Measurements from ENCODE around the gene CAVIN3. TPM values are rescaled to one million over a fixed set of nuclear protein-coding genes. Genes with fewer than 3 reads are reported as not detected.

Gene CAVIN3
- total RNA-seq, 1 experiment from 2014 or later: 59.5 TPM

DNA sequence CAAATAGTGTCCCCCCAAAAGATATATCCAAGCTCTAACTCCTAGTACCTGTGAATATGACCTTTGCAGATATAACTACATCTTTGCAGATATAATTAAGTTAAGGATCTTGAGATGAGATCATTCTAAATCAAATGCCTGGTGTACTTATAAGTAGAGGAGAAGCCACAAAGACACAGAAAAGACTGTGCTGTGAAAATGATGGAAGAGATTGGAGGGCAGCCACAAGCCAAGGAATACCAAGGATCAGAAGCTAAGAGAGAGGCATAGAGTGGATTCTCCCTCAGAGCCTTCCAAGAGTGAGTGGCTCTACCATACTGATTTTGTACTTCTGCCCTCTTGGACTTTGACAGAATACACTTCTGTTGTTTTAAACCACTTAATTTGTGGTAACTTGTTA lies 7.5 kb upstream of the CAVIN3 start:
- no peak for DNase-seq (ENCODE audit: low spot score)
- in situ Hi-C loops (cut with HindIII; ENCODE audit: low sequenced_read_pairs): no loop called here

DNA sequence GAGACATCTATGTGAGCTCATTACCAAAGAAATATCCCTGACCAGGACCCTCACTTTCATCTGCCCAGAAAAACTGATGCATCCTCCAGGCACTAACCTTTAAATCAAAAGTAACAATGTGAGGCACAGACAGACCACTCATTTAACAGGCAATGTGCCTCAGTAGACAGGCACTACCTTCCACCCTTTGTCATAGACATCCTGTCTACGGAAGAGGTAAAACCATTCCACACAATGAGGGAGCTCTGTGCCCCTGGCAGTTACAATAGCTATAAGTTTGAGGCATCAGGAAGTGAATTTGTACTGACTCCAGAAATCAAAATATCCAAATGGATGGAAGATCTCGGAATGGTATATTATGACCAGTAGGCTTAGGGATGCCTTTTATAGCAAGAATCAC lies 6.7 kb upstream of the CAVIN3 start:
- DNase-seq (ENCODE audit: low spot score): no peak
- in situ Hi-C loops (cut with HindIII; ENCODE audit: low sequenced_read_pairs): no loop called here

DNA sequence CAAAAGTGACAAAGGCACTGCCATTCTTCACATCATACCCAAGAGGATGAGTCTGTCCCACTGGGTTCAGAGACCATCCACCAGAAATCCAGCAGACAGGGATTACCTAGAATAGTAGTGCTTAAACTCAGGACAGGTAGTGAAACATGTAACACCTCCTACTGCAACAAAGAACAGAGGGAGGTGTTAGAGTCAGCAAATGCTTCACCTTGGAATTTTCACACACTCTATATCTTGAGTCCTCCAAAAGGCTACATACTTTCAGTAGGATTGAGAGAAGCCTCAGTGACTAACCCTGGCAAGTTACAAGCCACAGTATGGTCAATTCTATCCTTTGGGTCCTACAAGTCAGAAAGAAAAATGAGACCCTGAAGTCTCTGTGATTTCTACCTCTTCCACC lies 6.0 kb upstream of the CAVIN3 start:
- no peak for DNase-seq (ENCODE audit: low spot score)
- in situ Hi-C loops (cut with HindIII; ENCODE audit: low sequenced_read_pairs): no loop called here

DNA sequence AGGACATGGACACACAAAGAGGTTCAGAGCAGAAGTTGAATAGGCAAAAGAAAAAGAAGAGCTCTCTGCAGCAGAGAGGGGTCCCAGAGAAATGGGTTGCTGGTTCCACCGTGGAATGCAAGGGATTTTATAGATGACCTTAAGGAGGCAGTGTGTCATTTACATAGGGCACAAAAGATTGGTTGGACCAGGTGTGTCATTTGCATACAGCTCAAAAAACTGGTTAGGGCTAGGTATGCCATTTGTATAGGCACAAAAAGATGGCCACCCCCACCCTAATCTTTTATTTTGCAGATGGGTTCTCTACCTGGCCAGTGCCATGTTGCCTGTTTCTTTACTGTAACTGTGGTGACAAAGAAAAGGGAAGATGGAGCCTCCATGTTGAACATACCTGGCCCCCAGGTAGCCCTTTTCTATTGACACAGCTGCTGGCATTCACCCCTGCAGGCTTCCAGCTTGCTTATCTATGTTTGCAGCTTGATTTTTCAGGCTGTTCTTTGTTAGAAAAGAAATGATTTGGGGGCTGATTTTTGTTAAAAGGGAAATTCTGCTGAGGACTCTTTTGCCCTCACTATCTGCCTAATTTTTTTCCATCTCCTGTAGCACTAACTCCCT lies 3.1 kb upstream of the CAVIN3 start:
- in situ Hi-C loops (cut with HindIII; ENCODE audit: low sequenced_read_pairs): no loop called here
- no peak for DNase-seq (ENCODE audit: low spot score)

DNA sequence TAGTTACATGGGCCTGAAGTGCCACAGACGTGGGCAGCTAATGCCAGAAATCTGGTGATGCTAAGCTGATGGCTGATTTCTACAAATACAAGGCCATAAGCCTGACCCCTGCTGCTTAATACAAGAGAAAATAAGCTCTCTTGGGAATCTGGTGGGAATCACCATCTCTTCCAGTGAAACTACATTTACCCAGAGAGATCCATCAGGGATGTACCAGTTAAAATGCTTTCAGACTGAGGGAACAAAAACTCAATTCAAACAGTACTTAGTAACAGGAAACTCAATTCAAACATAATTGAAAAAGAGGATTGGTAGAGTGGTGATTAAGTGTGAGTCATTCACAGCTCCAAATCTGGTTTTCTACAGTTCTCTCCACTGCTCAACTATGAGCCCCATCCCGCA lies 1.7 kb upstream of the CAVIN3 start:
- no peak for DNase-seq (ENCODE audit: low spot score)
- in situ Hi-C loops (cut with HindIII; ENCODE audit: low sequenced_read_pairs): no loop called here

DNA sequence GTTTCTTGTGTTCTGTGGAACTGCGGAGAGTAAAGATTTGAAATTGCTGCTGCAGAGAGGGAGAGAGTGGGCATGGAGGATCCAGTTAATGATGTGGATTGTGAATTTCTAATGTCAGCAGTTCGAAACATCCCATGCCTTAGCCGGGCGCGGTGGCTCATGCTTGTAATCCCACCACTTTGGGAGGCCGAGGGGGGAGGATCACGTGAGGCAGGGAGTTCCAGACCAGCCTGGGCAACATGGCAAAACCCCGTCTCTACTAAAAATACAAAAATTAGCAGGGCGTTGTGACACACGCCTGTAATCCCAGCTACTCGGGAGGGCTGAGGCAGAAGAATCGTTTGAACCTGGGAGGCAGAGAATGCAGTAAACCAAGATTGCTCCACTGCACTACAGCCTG lies 1.1 kb upstream of the CAVIN3 start:
- in situ Hi-C loops (cut with HindIII; ENCODE audit: low sequenced_read_pairs): no loop called here
- no peak for DNase-seq (ENCODE audit: low spot score)

DNA sequence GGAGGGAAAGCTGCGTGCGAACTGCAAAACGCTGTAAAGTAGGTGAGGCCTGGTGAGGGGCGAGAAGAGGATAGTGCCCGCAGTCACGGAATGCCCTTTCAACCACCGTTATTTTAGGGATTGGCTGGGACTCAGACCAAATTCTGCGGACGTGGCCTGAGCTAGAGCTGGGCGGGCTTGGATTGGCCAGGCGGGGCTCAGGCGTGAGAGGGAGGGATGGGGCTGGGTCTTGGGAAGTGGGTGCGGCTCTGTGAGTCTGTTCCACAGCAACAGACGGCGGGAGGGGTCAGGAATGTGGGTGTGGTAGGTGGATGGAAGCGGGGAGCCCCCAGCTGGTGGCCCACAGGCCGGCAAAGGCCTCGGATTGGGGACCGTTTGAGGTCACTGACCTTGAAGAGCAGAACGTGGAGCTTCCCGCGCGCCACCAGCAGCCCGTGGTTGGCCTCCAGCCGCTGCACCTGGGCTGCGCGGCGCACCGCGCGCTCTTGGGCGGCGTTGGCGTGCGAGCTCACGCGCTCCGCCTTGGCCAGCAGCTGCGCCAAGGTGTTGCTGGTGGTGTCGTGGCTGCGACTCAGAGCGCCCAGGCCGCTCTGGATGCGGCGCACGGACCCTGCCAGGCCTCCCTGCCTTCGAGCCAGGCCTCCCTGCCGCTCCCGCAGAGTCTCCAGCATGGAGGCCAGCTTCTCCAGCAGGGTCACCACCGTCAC lies 444 bp downstream of the CAVIN3 start:
- peak; percentile 92 for DNase-seq (ENCODE audit: low spot score)
- in situ Hi-C loops (cut with HindIII; ENCODE audit: low sequenced_read_pairs): no loop called here

DNA sequence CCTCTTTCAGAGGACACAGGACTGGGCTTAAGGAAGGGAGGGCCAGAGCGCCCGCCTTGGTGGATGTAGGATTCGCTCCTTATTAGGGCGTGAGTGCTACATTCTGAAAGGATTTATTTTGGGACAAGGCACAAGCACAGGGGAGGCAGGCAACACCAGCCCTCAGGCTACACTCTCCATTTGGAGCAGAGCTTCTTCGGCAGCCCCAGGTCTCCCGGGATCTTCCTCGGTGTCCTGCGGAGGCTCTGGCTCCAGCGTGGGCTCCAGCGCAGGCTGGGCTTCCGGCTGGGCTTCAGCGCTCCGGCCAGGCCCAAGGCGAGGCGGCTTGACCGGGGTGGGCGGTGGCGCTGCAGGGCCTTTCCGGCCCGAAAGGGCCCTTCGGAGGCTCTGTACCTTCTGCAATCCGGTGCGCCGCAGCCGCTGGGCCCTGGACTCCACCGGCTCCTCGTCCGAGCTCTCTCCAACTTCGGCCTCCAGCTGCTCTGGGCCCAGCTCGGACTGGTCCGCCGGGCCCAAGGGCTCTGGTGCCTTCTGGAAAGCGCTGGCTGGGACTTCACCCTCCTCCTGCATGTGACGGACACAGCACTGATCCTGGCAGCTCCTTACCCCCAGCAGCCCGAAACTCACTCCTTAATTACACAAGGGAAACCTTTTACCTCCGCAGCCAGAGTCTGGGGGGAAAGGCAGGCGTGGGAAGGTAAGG lies 1.1 kb downstream of the CAVIN3 start:
- peak; percentile 50 for DNase-seq (ENCODE audit: low spot score)
- in situ Hi-C loops (cut with HindIII; ENCODE audit: low sequenced_read_pairs): no loop called here

DNA sequence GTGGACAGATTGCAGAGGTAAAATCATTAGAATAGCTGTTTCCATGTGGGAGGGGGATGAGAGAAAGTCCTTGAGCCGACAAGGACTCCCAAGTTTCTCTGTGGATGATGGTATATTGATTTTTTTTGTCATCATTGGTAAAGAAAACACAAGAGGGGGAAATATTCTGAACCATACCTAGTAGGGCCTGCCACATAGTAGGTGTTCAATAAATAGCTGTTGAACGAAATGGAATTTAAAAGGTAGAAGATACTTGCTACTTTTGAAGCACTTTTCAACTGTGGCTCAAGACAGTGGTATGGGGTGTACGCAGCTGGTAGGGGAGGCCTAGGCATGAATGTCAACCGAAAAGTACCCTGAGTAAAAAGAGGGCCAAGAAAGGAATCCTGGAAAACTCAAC lies 2.1 kb downstream of the CAVIN3 start:
- no peak for DNase-seq (ENCODE audit: low spot score)
- in situ Hi-C loops (cut with HindIII; ENCODE audit: low sequenced_read_pairs): no loop called here

DNA sequence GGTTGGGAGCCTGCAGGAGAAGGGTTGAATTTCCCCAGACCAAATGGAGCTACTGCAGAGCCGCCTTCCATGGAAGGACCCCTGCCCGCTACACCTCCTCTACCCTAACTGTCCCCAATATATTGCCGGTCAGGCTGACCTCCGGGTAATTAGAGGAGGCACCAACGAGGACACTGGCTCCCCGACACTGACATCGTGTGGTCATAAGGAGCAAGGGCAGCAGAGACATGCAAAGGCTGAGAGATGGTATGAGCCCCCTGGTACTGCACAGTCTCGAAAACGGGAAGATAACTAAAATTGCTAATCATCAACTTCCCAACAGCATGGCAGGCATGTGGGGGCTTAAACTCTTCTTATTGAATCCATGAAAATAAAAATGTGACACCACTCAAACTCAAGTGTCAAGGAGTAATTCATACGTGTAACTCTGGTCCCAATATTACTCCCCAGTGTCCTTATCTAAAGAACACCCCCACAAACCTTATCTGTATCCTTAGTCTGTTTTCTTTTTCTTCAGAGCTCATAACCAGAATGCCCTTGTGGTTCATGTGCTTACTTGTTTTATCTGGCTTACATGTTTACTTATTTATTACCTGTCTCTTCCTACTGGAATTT lies 4.4 kb downstream of the CAVIN3 start:
- in situ Hi-C loops (cut with HindIII; ENCODE audit: low sequenced_read_pairs): no loop called here
- peak; percentile 88 for DNase-seq (ENCODE audit: low spot score)

DNA sequence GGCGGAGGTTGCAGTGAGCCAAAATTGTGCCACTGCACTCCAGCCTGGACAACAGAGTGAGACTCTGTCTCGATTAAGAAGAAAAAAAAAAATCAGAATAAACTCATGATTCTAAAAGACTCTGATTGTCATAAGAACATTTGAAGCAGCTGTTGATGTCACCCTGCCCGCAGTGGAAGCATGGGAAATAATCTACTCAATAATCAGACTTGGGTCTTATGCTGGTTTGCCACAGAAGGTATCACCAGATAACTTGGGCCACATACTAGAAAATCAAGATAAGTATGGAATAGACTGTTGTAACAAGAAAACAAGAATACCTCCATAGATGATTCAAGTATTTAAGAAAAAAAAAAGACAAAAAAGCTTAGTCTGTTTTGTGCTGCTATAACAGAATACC lies 8.2 kb downstream of the CAVIN3 start:
- DNase-seq (ENCODE audit: low spot score): no peak
- in situ Hi-C loops (cut with HindIII; ENCODE audit: low sequenced_read_pairs): no loop called here

DNA sequence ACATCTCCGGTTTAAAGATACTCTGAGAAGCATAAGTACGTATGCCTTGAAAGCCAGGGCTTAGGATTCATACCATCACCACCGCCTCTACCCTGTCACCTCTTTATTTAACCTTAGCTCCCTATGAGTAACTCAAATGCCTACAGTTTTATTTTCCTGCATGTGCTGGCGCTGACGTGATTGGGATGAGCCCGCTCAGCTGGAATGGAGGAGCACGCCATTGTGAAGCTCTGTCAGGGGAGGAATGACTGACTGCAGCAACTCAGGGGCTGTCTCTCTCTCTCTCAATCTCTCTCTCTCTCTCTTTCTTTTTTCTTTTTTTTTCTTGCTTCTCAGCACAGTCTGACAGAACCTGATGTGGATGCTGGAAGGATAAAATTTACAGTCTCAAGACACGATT lies 12.4 kb downstream of the CAVIN3 start:
- DNase-seq (ENCODE audit: low spot score): no peak
- in situ Hi-C loops (cut with HindIII; ENCODE audit: low sequenced_read_pairs): no loop called here

DNA sequence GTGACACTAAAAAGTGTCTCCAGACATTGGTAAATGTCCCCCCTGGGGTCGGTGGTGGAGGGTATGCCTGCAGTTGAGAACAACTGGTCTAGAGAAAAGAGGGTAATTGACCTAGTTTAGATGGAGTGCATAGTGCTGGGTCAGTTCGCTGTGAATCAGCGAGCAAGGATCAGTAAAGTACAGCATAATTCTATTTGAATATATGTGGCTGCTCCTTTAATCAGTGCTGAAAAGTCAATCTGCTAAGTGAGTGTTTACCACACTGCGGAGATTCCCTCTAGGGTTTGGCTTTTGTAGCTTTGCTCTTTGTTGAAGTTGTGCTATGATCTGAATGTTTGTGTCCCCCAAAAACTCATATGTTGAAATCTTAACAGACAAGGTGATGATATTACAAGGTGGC lies 15.0 kb downstream of the CAVIN3 start:
- no peak for DNase-seq (ENCODE audit: low spot score)
- in situ Hi-C loops (cut with HindIII; ENCODE audit: low sequenced_read_pairs): no loop called here

DNA sequence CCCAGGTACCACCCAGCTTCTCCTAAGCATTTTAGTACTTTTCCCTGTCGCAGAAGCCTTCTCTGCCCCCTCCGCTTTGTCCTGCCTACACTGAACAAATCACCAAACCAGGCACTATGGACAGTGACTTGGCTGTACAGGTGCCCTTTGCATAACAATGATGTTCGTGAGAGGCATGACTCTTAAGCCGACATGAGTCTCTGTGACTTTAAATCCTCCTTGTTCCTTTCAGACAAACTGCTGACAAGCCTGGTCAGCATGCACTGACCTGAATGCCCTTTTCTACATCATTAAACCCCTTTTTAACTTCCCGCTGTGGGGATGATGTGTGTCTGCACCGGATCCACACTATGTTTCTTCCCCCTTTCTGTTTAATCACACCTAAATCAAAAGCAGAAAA lies 16.6 kb downstream of the CAVIN3 start:
- in situ Hi-C loops (cut with HindIII; ENCODE audit: low sequenced_read_pairs): no loop called here
- no peak for DNase-seq (ENCODE audit: low spot score)

DNA sequence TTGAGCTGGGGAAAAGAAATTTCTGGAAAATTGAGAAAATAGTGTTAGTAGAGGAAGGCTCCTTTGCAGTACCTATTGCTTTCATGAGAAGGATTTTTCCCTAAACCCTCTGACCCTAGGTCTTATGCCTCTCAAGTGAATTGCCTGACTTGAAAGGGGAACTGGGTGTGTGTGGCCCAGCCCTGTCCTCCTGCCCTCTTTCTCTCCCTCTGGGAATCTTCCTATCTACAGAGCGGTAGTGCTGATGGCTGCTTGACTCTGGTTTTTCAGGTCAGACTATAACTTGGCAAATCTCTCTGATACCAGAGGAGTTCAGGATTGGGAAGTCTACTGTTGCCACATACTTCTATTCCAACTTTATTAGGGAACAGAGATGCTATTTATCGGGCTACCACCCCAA lies 19.2 kb downstream of the CAVIN3 start:
- in situ Hi-C loops (cut with HindIII; ENCODE audit: low sequenced_read_pairs): no loop called here
- no peak for DNase-seq (ENCODE audit: low spot score)

DNA sequence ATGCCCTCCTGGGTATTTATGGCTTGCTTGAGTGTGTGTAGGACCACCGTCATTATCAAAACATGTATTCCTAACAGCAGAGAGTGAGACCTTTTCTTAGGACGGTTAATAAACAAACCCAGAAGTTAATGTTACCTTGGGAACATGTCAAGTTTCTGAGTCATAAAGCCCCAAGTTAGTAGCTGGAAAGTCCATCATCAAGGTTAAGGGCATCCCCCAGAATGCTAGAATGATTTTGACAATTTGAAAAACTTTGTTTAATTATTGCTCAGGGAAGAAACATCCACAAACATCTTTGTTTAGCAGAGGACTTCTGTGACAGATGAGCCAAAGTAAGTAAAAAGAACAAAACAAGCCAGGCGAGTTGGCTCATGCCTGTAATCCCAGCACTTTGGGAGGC lies 20.0 kb downstream of the CAVIN3 start:
- in situ Hi-C loops (cut with HindIII; ENCODE audit: low sequenced_read_pairs): no loop called here

DNA sequence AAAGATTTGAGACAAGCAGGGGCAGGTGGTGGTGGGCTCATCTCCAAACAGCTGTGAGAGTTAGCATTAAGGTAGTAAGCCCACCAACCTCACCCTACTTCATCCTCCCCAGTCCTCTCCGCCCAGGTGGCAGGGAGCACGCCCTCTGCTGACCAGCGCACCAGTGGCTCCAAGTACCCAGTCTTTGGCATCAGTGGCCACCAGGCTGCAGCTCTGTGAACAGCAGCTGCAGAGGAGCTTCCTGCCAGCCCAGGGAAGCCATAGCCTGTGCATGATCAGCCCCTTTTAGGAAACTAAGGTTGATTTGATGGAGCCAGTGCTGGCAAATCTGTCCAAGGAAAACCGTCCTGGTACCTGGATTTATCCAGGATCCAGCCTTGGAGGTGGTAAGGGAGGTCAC lies 21.7 kb downstream of the CAVIN3 start:
- in situ Hi-C loops (cut with HindIII; ENCODE audit: low sequenced_read_pairs): no loop called here
- DNase-seq (ENCODE audit: low spot score): peak; percentile 19

More for the DNA sequence above, 20.0 kb downstream of the CAVIN3 start:
- DNase-seq (ENCODE audit: low spot score): no peak

DNA sequence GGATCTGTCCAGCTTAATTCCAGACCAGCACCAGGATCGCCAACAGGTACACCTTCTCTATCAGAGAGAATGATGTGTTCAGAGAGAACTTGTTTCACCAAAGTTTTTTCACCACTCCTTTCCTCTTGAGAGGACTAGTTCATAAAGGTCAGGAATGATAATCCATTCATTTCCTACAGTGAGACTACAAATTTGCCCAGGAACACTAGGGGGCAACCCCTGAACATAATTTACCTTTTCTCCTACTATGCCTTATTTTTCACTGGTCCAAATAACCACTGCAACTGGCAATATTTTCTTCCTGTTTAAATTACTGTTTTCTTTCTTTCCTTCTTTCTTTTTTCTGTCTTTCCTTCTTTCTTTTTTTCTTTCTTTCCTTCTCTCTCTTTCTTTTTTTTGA lies 22.5 kb downstream of the CAVIN3 start:
- no peak for DNase-seq (ENCODE audit: low spot score)
- in situ Hi-C loops (cut with HindIII; ENCODE audit: low sequenced_read_pairs): no loop called here

DNA sequence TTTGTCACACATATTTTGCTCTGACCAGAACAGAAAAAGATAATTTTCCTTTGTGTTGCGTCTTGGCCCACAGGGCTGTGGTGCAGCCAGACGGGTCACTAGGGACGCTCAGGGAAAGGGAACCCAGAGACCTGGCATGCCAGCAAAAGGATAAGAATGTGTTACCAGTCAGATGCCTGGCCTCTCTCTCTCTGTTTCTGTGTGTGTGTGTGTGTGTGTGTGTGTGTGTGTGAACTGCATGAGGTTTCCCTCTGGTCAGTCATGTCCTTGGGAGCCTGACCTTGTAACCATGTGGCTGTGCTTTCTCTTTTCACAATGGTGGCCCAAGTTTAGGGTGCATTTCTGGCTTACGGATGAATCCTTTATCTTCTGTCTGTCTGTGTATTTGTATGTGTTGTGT lies 35.3 kb downstream of the CAVIN3 start:
- DNase-seq (ENCODE audit: low spot score): no peak
- in situ Hi-C loops (cut with HindIII; ENCODE audit: low sequenced_read_pairs): no loop called here

DNA sequence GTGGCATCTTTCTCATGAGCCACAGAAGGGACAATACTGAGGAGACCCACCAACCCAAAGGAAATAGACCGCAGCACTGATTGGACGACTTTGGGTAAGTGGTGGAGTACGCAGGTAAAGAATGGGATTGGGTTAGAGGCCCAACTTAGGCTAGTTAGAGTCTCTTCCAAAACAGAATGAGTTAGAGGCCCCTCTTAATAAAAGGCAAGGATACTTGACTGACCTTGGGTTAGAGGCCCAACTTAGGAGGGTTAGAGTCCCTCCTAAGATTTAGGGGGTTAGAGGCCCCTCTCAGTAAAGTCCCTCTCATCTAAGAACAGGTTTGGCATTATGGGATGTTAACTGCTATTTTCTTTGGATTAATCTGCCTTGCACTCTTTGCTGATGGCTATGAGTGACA lies 36.1 kb downstream of the CAVIN3 start:
- DNase-seq (ENCODE audit: low spot score): no peak
- in situ Hi-C loops (cut with HindIII; ENCODE audit: low sequenced_read_pairs): no loop called here

Measured in G401 (cell line).